NCI-H1694 (cell line): ENCODE results near the gene TNNT1.

ENCODE experiments used
- DNase-seq: peaks from one replicate; lab custom pipeline; 2025; lab: John Stamatoyannopoulos, UW

The TNNT1 gene

GRCh38 chr19:55088543-55089341, 60.3 kb downstream of the TNNT1 start:
- DNase-seq = peak; percentile 77

GRCh38 chr19:55088021-55088451, 61.0 kb downstream of the TNNT1 start:
- no peak for DNase-seq

GRCh38 chr19:55087542-55087901, 61.5 kb downstream of the TNNT1 start:
- DNase-seq = peak; percentile 5

GRCh38 chr19:55086730-55087541, 62.1 kb downstream of the TNNT1 start:
- DNase-seq = peak; percentile 89

- no peak for DNase-seq
These were observed 62.9 kb downstream of the TNNT1 start for GRCh38 chr19:55085923-55086715.

- DNase-seq = no peak
These were observed 64.6 kb downstream of the TNNT1 start for GRCh38 chr19:55084416-55084815.

- no peak for DNase-seq
These were observed 65.8 kb downstream of the TNNT1 start for GRCh38 chr19:55083004-55083850.
